H1 (cell line): ENCODE results near the gene GUCY1A1. TPM values are rescaled to one million over a fixed set of nuclear protein-coding genes. Genes with fewer than 3 reads are reported as not detected.

ENCODE experiments used
- CTCF ChIA-PET: fragments of 300-600 bp; sonication (Branson Sonifier 250); formaldehyde crosslinking; loops from one replicate; lab custom pipeline; 2021; ENCODE audit not compliant: partially characterized antibody; lab: Charles Lee
- POLR2A ChIA-PET: fragments of 300-600 bp; sonication (Branson Sonifier 250); formaldehyde crosslinking; loops from one replicate; lab custom pipeline; 2021; ENCODE audit warnings: inconsistent platforms; ENCODE audit not compliant: partially characterized antibody; lab: Charles Lee
- DNase-seq, 2 experiments: peaks; one replicate each; pipeline versions ENCODE4 v3.0.0 to v3.0.0-alpha.2; 2010 to 2022; ENCODE audit warnings: low spot score in 2 of 2, low read depth in 1 of 2, mixed read lengths in 1 of 2
- FAIRE-seq: peaks from 2 replicates; lab custom pipeline; 2011; peaks lifted over from hg19 to GRCh38; lab: Jason Lieb, UNC
- H2AFZ ChIP-seq: 2 replicates; pipeline ENCODE4 v1.8.1; 2012; ENCODE audit warnings: low read length, inconsistent platforms
- H2AK5ac ChIP-seq: 2 replicates; pipeline ENCODE4 v1.6.1; 2013; ENCODE audit warnings: low read depth, low read length
- H2BK120ac ChIP-seq: replicated peaks from 2 replicates; pipeline ENCODE3; 2013; ENCODE audit warnings: low read depth, low read length, inconsistent platforms
- H2BK12ac ChIP-seq: 2 replicates; pipeline ENCODE4 v1.6.1; 2013; ENCODE audit warnings: low read depth, low read length
- H2BK15ac ChIP-seq: 2 replicates; pipeline ENCODE4 v1.6.1; 2013; ENCODE audit warnings: low read length
- H2BK20ac ChIP-seq: 2 replicates; pipeline ENCODE4 v1.6.1; 2013; ENCODE audit warnings: low read length
- H2BK5ac ChIP-seq: 2 replicates; pipeline ENCODE4 v1.6.1; 2013; ENCODE audit warnings: low read depth, low read length
- H3K14ac ChIP-seq: 2 replicates; pipeline ENCODE4 v1.6.1; 2013; ENCODE audit warnings: inconsistent platforms; ENCODE audit not compliant: insufficient read length
- H3K18ac ChIP-seq: 2 replicates; pipeline ENCODE4 v1.6.1; 2013; ENCODE audit warnings: low read length; ENCODE audit errors: extremely low read depth
- H3K23ac ChIP-seq: 2 replicates; pipeline ENCODE4 v1.6.1; 2013; ENCODE audit warnings: inconsistent platforms; ENCODE audit not compliant: insufficient read length
- H3K23me2 ChIP-seq: 2 replicates; pipeline ENCODE4 v1.6.1; 2013; ENCODE audit warnings: low read depth, low read length
- H3K27ac ChIP-seq: 2 replicates; pipeline ENCODE4 v1.6.1; 2011; ENCODE audit warnings: low read depth, low read length, inconsistent platforms
- H3K27me3 ChIP-seq, 4 experiments: replicated peaks in 1 of 4; 1 replicate in 1 of 4; 2 replicates in 3 of 4; pipeline versions ENCODE4 v1.6.1 to v1.8.1; 2011 to 2013; ENCODE audit warnings: low read length in 3 of 4, mild to moderate bottlenecking in 3 of 4, inconsistent platforms in 2 of 4, mixed read lengths in 2 of 4, moderate library complexity in 1 of 4; ENCODE audit not compliant: control insufficient read depth in 3 of 4, insufficient read depth in 3 of 4; ENCODE audit errors: extremely low read depth in 1 of 4
- H3K36me3 ChIP-seq, 4 experiments: 2 replicates each; pipeline versions ENCODE4 v1.6.1 to v1.8.1; 2011 to 2013; ENCODE audit warnings: mild to moderate bottlenecking in 4 of 4, low read length in 3 of 4, moderate library complexity in 2 of 4, control low read depth in 1 of 4, inconsistent platforms in 1 of 4; ENCODE audit not compliant: insufficient read depth in 4 of 4, control insufficient read depth in 2 of 4
- H3K4ac ChIP-seq: replicated peaks from 2 replicates; pipeline ENCODE3; 2013; ENCODE audit warnings: low read length, low read depth, mixed read lengths, inconsistent platforms; ENCODE audit not compliant: insufficient read length
- H3K4me1 ChIP-seq, 4 experiments: replicated peaks in 1 of 4; 1 replicate in 1 of 4; 2 replicates in 3 of 4; pipeline versions ENCODE4 v1.6.1 to v1.8.1; 2011 to 2013; ENCODE audit warnings: low read length in 3 of 4, inconsistent platforms in 2 of 4, mixed read lengths in 1 of 4; ENCODE audit not compliant: insufficient read depth in 4 of 4, control insufficient read depth in 3 of 4
- H3K4me2 ChIP-seq, 2 experiments: 2 replicates each; pipeline versions ENCODE4 v1.6.1 to v1.8.1; 2011 to 2013; ENCODE audit warnings: low read depth in 2 of 2, low read length in 2 of 2, control low read depth in 1 of 2, inconsistent platforms in 1 of 2, mild to moderate bottlenecking in 1 of 2; ENCODE audit not compliant: insufficient read depth in 1 of 2
- H3K4me3 ChIP-seq, 4 experiments: fragments of 200-600, 300-600 bp in 1 of 4; sonication (generic), shearing (Covaris generic), sonication (Bioruptor Twin) in 1 of 4; 2 replicates each; pipeline versions ENCODE4 v1.5.1 to v1.8.1; 2011 to 2016; ENCODE audit warnings: low read length in 4 of 4, low read depth in 3 of 4, control low read depth in 2 of 4, inconsistent platforms in 2 of 4, mild to moderate bottlenecking in 2 of 4, mixed read lengths in 1 of 4, moderate library complexity in 1 of 4; ENCODE audit not compliant: insufficient read depth in 2 of 4; ENCODE audit errors: extremely low read depth in 1 of 4
- H3K56ac ChIP-seq: replicated peaks from 2 replicates; pipeline ENCODE3; 2013; ENCODE audit warnings: low read depth, mild to moderate bottlenecking, mixed read lengths, low read length, inconsistent platforms; ENCODE audit not compliant: insufficient read length
- H3K79me1 ChIP-seq: 2 replicates; pipeline ENCODE4 v1.6.1; 2013; ENCODE audit warnings: low read depth, low read length, control low read depth
- H3K79me2 ChIP-seq, 2 experiments: 2 replicates each; pipeline versions ENCODE4 v1.6.1 to v1.8.1; 2012 to 2013; ENCODE audit warnings: low read length in 2 of 2, mild to moderate bottlenecking in 2 of 2, inconsistent platforms in 1 of 2; ENCODE audit not compliant: insufficient read depth in 2 of 2, control insufficient read depth in 1 of 2
- H3K9ac ChIP-seq, 4 experiments: replicated peaks in 1 of 4; 1 replicate in 1 of 4; 2 replicates in 3 of 4; pipeline versions ENCODE4 v1.6.1 to v1.8.1; 2011 to 2013; ENCODE audit warnings: low read depth in 3 of 4, low read length in 3 of 4, control low read depth in 2 of 4, mild to moderate bottlenecking in 2 of 4, moderate library complexity in 2 of 4, inconsistent platforms in 1 of 4; ENCODE audit errors: extremely low read depth in 1 of 4
- H3K9me3 ChIP-seq, 2 experiments: 2 replicates each; pipeline versions ENCODE4 v1.6.1 to v1.8.1; 2012 to 2013; ENCODE audit warnings: mild to moderate bottlenecking in 2 of 2, moderate library complexity in 2 of 2, control low read depth in 1 of 2, inconsistent platforms in 1 of 2, low read depth in 1 of 2, low read length in 1 of 2, mixed read lengths in 1 of 2; ENCODE audit not compliant: insufficient read depth in 2 of 2
- H4K20me1 ChIP-seq, 2 experiments: replicated peaks in 1 of 2; 2 replicates each; pipeline versions ENCODE3 to v1.8.1; 2011 to 2013; ENCODE audit warnings: inconsistent platforms in 2 of 2, low read length in 2 of 2, mild to moderate bottlenecking in 1 of 2; ENCODE audit not compliant: insufficient read depth in 2 of 2, control insufficient read depth in 1 of 2
- H4K5ac ChIP-seq: 2 replicates; pipeline ENCODE4 v1.6.1; 2013; ENCODE audit warnings: low read length, low read depth, mixed read lengths, inconsistent platforms; ENCODE audit not compliant: insufficient read length
- H4K8ac ChIP-seq: 2 replicates; pipeline ENCODE4 v1.8.0; 2013; ENCODE audit warnings: mild to moderate bottlenecking, moderate library complexity, low read length, inconsistent platforms; ENCODE audit not compliant: insufficient read depth; ENCODE audit errors: extremely low read depth
- H4K91ac ChIP-seq: replicated peaks from 2 replicates; pipeline ENCODE3; 2013; ENCODE audit warnings: low read length, mixed read lengths, inconsistent platforms; ENCODE audit not compliant: insufficient read length
- BACH1 ChIP-seq: IDR thresholded peaks from 2 replicates; pipeline ENCODE4 v1.6.1; 2012; ENCODE audit warnings: low read length, improper control_type of control experiment
- CBX8 ChIP-seq: fragments of 300-800, 300-1000 bp; sonication (generic); IDR thresholded peaks from 2 replicates; pipeline ENCODE4 v1.7.1; 2016; ENCODE audit warnings: low read depth, low read length, borderline replicate concordance
- CREB1 ChIP-seq: IDR thresholded peaks from 2 replicates; pipeline ENCODE4 v1.6.1; 2012; ENCODE audit warnings: inconsistent platforms
- EGR1 ChIP-seq: IDR thresholded peaks from 2 replicates; pipeline ENCODE4 v1.6.1; 2011; ENCODE audit warnings: low read depth, low read length, borderline replicate concordance
- EP300 ChIP-seq, 2 experiments: IDR thresholded peaks; 1 replicate in 1 of 2; 2 replicates in 1 of 2; pipeline ENCODE4 v1.6.1; 2011 to 2012; ENCODE audit warnings: low read depth in 2 of 2, low read length in 2 of 2, mild to moderate bottlenecking in 2 of 2, borderline replicate concordance in 1 of 2, inconsistent platforms in 1 of 2, moderate library complexity in 1 of 2
- FOSL1 ChIP-seq: IDR thresholded peaks from 2 replicates; pipeline ENCODE4 v1.6.1; 2011; ENCODE audit warnings: mild to moderate bottlenecking, low read depth, low read length, moderate library complexity; ENCODE audit not compliant: insufficient read depth
- GTF2F1 ChIP-seq: IDR thresholded peaks from 2 replicates; pipeline ENCODE4 v1.6.1; 2012; ENCODE audit warnings: low read depth, low read length, improper control_type of control experiment, borderline replicate concordance
- JUND ChIP-seq: IDR thresholded peaks from 2 replicates; pipeline ENCODE4 v1.6.1; 2011; ENCODE audit warnings: mild to moderate bottlenecking, improper control_type of control experiment, low read length
- MAFK ChIP-seq: IDR thresholded peaks from 2 replicates; pipeline ENCODE4 v1.6.1; 2012; ENCODE audit warnings: low read depth, mild to moderate bottlenecking, improper control_type of control experiment, low read length
- NANOG ChIP-seq: IDR thresholded peaks from 2 replicates; pipeline ENCODE4 v1.6.1; 2011; ENCODE audit warnings: low read length, low read depth, mild to moderate bottlenecking, inconsistent platforms; ENCODE audit not compliant: insufficient read depth, poor library complexity, severe bottlenecking
- RNF2 ChIP-seq: fragments of 200-900, 300-1000 bp; sonication (generic); IDR thresholded peaks from 2 replicates; pipeline ENCODE4 v1.7.1; 2016; ENCODE audit warnings: borderline replicate concordance, low read depth, mild to moderate bottlenecking, antibody characterized with exemption, low read length; ENCODE audit not compliant: poor library complexity, severe bottlenecking; ENCODE audit errors: missing control alignments
- SAP30 ChIP-seq: fragments of 300-600 bp; sonication (generic); IDR thresholded peaks from 2 replicates; pipeline ENCODE4 v1.7.1; 2012; ENCODE audit warnings: low read length, moderate library complexity, mild to moderate bottlenecking, inconsistent platforms; ENCODE audit not compliant: insufficient read depth, insufficient replicate concordance
- SIRT6 ChIP-seq: IDR thresholded peaks from one replicate; pipeline ENCODE4 v1.7.1; 2012; ENCODE audit warnings: low read length, inconsistent platforms
- SP1 ChIP-seq: IDR thresholded peaks from 2 replicates; pipeline ENCODE4 v1.6.1; 2011; ENCODE audit warnings: low read depth, low read length
- SUZ12 ChIP-seq: fragments of 200-600 bp; sonication (generic); IDR thresholded peaks from 2 replicates; pipeline ENCODE4 v1.6.1; 2012; ENCODE audit warnings: mild to moderate bottlenecking, inconsistent platforms, low read length, moderate library complexity, mixed read lengths
- TBP ChIP-seq: IDR thresholded peaks from 2 replicates; pipeline ENCODE4 v1.6.1; 2011; ENCODE audit warnings: low read depth, low read length, improper control_type of control experiment
- polyA plus RNA-seq, 7 experiments: library from polyadenylated mRNA; depleted of rRNA in 3 of 7; stranded (reverse) in 5 of 7; unstranded in 2 of 7; fragments of >200 nt in 5 of 7; fragments of 200-250 nt in 2 of 7; gene quantifications; 1 replicate in 5 of 7; 2 replicates in 1 of 7; 4 replicates in 1 of 7; pipeline versions ENCODE4 v1.2.1 to v1.2.3, GENCODE V29; 2011 to 2013; ENCODE audit warnings: missing spikeins in 2 of 7, mixed read lengths in 2 of 7
- total RNA-seq: library from RNA; stranded (reverse); fragmentation: NEBNext Ultra II Directional; extraction: Animal tissue kit (Norgen Biotek cat#: 25700); gene quantifications from 2 replicates; pipeline ENCODE4 v1.2.1, GENCODE V29; 2021

GUCY1A1 gene
- total and polyA plus RNA-seq, 2 of the 8 experiments (the other 6 are each of a cell fraction or from before 2014, with no cell fraction given), result not detected

DNA sequence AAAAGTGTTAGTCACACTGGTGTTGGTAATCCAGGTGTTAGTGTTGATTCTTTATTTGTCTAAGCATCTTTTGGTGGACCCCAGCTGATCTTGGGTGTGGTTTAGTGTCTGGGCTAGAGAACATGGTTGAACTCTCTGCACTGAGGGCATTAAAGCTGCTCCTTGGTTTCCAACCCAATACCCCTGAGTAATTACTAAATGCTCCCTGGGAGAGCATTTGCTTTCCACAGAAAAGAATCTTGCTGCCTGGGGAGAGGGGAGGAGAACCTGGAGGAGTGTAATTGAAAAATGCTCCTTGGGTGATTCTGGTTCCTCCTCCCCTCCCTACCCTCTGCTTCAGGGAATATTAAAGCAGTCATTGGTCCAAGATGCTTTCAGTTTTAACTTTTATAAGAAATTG is 95.3 kb downstream of the GUCY1A1 start:
- Histone ChIP-seq H3K4ac (no peak overlapping the region), H2AFZ (no peak overlapping the region), H3K18ac (no peak overlapping the region), H3K4me3 (no peak overlapping the region), H4K20me1 (no peaks in the 10 kb centered on the region), H3K4me1 (peaks cover 0 to 6% (median 0%) of the 10 kb centered on the region in 4 experiments; a peak in 2 of 7 replicates), H3K79me1 (no peaks in the 10 kb centered on the region), H3K56ac (no peak overlapping the region), H3K9me3 (no peaks in the 10 kb centered on the region), H3K23me2 (peaks cover 7% of the 10 kb centered on the region; the same call in 1 of the 2 replicates), H3K79me2 (no peaks in the 10 kb centered on the region), H3K4me2 (no peak overlapping the region), H2BK120ac (no peak overlapping the region), H2BK15ac (no peak overlapping the region), H4K91ac (no peak overlapping the region), H2BK5ac (no peak overlapping the region), H3K36me3 (no peaks in the 10 kb centered on the region), H2BK20ac (no peak overlapping the region), H2BK12ac (no peak overlapping the region), H3K27me3 (peaks cover 3 to 16% (median 9%) of the 10 kb centered on the region in 4 experiments), H3K27ac (no peak overlapping the region), H4K5ac (no peak overlapping the region), H4K8ac (no peak overlapping the region), H3K9ac (no peak overlapping the region), H3K23ac (no peak overlapping the region), H2AK5ac (no peak overlapping the region), H3K14ac (no peak overlapping the region)
- CTCF ChIA-PET, result interaction anchor here (0.7 kb wide), 1 partner anchor 191 kb away, joined by 3 read pairs; no protein-coding TSS in a partner anchor
- POLR2A ChIA-PET, result no interaction called here
- FAIRE-seq, result no peak
- DNase-seq, result no peak
- TF ChIP-seq SP1, result no peak
- TF ChIP-seq BACH1, result no peak
- no peak for TF ChIP-seq FOSL1
- TF ChIP-seq CREB1, result no peak
- TF ChIP-seq TBP, result no peak
- TF ChIP-seq SIRT6, result no peak
- no peak for TF ChIP-seq RNF2
- TF ChIP-seq SAP30, result no peak
- TF ChIP-seq EP300 (IDR thresholded peaks at IDR 0.05; ENCODE audit: borderline replicate concordance in 1 of 2, low read depth in 2 of 2, low read length in 2 of 2), result no peak
- TF ChIP-seq SUZ12, result no peak
- no peak for TF ChIP-seq CBX8
- TF ChIP-seq GTF2F1, result no peak
- no peak for TF ChIP-seq NANOG
- TF ChIP-seq JUND, result no peak
- no peak for TF ChIP-seq EGR1
- TF ChIP-seq MAFK, result no peak
